Adrenal gland (tissue), 12 donors: Measurements from ENCODE around the gene CNKSR2. TPM values are rescaled to one million over a fixed set of nuclear protein-coding genes. Genes with fewer than 3 reads are reported as not detected.

Experiments
- DNase-seq, 7 donors: peaks; one replicate each; pipeline ENCODE4 v3.0.0-alpha.2; 2019 to 2020
- H3K27ac ChIP-seq, 5 donors: fragments of 200-600 bp; sonication (generic) in 4 of 5; 1 replicate in 3 of 5; 2 replicates in 2 of 5; pipeline versions ENCODE4 v1.5.1 to v1.8.0; 2016 to 2020; ENCODE audit warnings: mild to moderate bottlenecking in 1 of 5
- H3K27me3 ChIP-seq: fragments of 200-600 bp; 2 replicates; pipeline ENCODE4 v1.8.0; 2021
- H3K36me3 ChIP-seq, 2 donors: fragments of 200-600 bp; replicated peaks in 1 of 2; 1 replicate in 1 of 2; 2 replicates in 1 of 2; pipeline versions ENCODE4 v1.5.1 to v1.8.0; 2018 to 2022
- H3K4me1 ChIP-seq, 2 donors: fragments of 200-600 bp; replicated peaks in 1 of 2; 1 replicate in 1 of 2; 2 replicates in 1 of 2; pipeline versions ENCODE4 v1.5.1 to v1.8.0; 2018 to 2021
- H3K4me3 ChIP-seq, 4 donors: fragments of 200-600 bp; sonication (generic) in 3 of 4; one replicate each; pipeline ENCODE4 v1.5.1; 2016 to 2018
- H3K9me3 ChIP-seq, 3 donors: fragments of 200-600 bp; sonication (generic) in 1 of 3; replicated peaks in 1 of 3; 1 replicate in 2 of 3; 2 replicates in 1 of 3; pipeline versions ENCODE4 v1.5.1 to v1.8.0; 2016 to 2021
- POLR2A ChIP-seq, 2 donors: fragments of 450-650 bp; IDR thresholded peaks; one replicate each; pipeline ENCODE4 v1.6.1; 2017; ENCODE audit warnings: antibody characterized with exemption in 2 of 2, mild to moderate bottlenecking in 2 of 2, moderate library complexity in 1 of 2
- WGBS, 4 donors: extraction: QIAGEN DNeasy Blood & Tissue Kit in 2 of 4; methylation state at CpG; one replicate each; pipeline versions ENCODE4 v1.1.5 to v1.1.7; 2013 to 2017; 5-methylcytosine and 5-hydroxymethylcytosine counted together
- intact Hi-C, 2 donors: fragments of 100-400 bp; cut with DNase I; formaldehyde crosslinking; loops; one replicate each; pipeline versions ENCODE4 v1.14.1 to v1.15.0; 2022 to 2023
- polyA plus RNA-seq, 3 donors: library from polyadenylated mRNA; stranded (reverse); fragments of 200-250 nt in 2 of 3; fragments of 350-450 nt in 1 of 3; fragmentation: Illumina TruSeq in 1 of 3; extraction: RNeasy Lipid Tissue Mini Kit (QIAGEN cat#74804) in 1 of 3; gene quantifications; one replicate each; pipeline ENCODE4 v1.2.3, GENCODE V29; 2013 to 2014
- total RNA-seq, 9 donors: library from RNA; depleted of rRNA in 4 of 9; stranded (reverse); fragments of >200 nt in 4 of 9; fragments of 120-200 nt in 1 of 9; fragmentation: NEBNext Ultra II Directional in 1 of 9; extraction: Animal tissue kit (Norgen Biotek cat#: 25700) in 1 of 9; gene quantifications; one replicate each; pipeline versions ENCODE4 v1.1.0 to v1.2.4, GENCODE V29; 2013 to 2023
- TF ChIP-seq, protein P1 (sequence below), 6 experiments: fragments of 450-650 bp in 4 of 6; fragments of 200-600 bp in 2 of 6; sonication (generic) in 1 of 6; IDR thresholded peaks; 1 replicate in 5 of 6; 2 replicates in 1 of 6; pipeline versions ENCODE4 v1.5.1 to v1.8.0; 2016 to 2021; ENCODE audit warnings: antibody characterized with exemption in 6 of 6, mild to moderate bottlenecking in 2 of 6, moderate library complexity in 1 of 6
- donor health status: healthy with polysubstance abuse.
- donor health status: Bipolar disorder and iron deficiency.
- donor health status: DM: yes; HTN: yes; CAD: no.
- donor health status: DM: no; HTN: no; CAD: no.
- donor health status: DM: no; HTN: no; CAD: no.
- donor health status: DM: yes; HTN: yes; CAD: no.

Gene CNKSR2
- total and polyA plus RNA-seq, 12 donors, result 1.5 to 18.2 (median 3.8) TPM

DNA sequence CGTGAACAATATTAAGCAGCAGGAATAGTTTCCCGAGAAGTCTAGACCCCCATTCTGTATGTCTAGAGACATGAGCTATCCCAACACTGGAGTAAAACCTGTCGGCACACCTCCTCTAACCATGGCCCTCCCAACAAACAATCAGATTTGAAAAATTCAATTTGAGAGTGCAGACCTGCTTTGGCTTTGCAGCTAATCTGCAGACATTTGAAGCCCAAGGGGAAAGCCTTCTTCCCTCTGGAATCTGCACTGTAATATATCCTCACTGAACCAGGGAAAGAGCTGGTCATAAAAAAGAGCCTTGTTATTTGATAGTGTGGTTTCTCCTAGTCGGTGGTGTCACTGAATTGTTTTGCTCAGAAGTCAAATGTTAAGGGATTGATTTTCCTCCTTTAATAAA, 328.5 kb downstream of the CNKSR2 start:
- no peaks in the 10 kb centered on the region for H3K36me3 ChIP-seq
- H3K27ac ChIP-seq, result no peak overlapping the region
- H3K4me3 ChIP-seq, result no peak overlapping the region
- intact Hi-C loops, result no loop called here
- peaks cover 7% of the 10 kb centered on the region for H3K27me3 ChIP-seq
- no peaks in the 10 kb centered on the region for H3K4me1 ChIP-seq
- no peak for DNase-seq
- TF ChIP-seq, protein P1, sequence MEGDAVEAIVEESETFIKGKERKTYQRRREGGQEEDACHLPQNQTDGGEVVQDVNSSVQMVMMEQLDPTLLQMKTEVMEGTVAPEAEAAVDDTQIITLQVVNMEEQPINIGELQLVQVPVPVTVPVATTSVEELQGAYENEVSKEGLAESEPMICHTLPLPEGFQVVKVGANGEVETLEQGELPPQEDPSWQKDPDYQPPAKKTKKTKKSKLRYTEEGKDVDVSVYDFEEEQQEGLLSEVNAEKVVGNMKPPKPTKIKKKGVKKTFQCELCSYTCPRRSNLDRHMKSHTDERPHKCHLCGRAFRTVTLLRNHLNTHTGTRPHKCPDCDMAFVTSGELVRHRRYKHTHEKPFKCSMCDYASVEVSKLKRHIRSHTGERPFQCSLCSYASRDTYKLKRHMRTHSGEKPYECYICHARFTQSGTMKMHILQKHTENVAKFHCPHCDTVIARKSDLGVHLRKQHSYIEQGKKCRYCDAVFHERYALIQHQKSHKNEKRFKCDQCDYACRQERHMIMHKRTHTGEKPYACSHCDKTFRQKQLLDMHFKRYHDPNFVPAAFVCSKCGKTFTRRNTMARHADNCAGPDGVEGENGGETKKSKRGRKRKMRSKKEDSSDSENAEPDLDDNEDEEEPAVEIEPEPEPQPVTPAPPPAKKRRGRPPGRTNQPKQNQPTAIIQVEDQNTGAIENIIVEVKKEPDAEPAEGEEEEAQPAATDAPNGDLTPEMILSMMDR (IDR thresholded peaks at IDR 0.05), result no peak
- no peak for TF ChIP-seq POLR2A (IDR thresholded peaks at IDR 0.05)
- no peaks in the 10 kb centered on the region for H3K9me3 ChIP-seq
- WGBS, 4 donors, result 49 to 65% (median 62%) methylated on average over 4 of the region's 4 CpGs
